ENCODE measurements around the gene CERS4.

CERS4 gene

DNA sequence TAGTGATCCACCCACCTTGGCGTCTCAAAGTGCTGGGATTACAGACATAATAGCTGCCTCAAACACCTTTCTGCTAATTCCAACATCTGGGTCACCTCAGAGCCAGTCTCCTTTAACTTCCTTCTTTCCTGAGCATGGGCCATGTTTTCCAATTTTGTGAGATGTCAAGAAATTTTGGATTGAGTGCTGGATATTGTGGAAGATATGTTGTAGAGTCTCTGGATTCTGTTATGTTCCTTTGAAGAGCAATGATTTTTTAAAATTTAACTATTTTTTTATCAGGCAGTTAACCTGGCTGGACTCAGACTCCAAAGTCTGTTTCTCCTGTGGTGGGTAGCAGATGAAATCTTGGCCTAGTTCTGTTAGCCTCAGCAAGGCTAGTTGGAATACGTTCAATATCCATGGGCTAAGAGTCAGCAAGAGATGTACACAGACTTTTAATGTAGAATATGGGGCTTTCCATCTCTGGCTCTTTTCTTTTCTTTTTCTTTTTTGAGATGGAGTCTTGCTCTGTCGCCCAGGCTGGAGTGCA, 22.0 kb downstream of the CERS4 start:
- H2AFZ ChIP-seq (ENCODE audit: low read depth, low read length, severe bottlenecking) = no peak overlapping the region
- no peak overlapping the region for H3K4me2 ChIP-seq (ENCODE audit: low read depth, low read length, poor library complexity, severe bottlenecking)
- no peaks in the 10 kb centered on the region for H3K36me3 ChIP-seq (ENCODE audit: low read length)
- no peak overlapping the region for H3K4me3 ChIP-seq (ENCODE audit: insufficient read depth, low read length, poor library complexity, severe bottlenecking)
- H3K9me2 ChIP-seq (replicated peaks; ENCODE audit: insufficient read depth, low read length) = no peaks in the 10 kb centered on the region
- no peaks in the 10 kb centered on the region for H3K9me3 ChIP-seq (ENCODE audit: insufficient read depth, low read length)
- H4K20me1 ChIP-seq (ENCODE audit: low read depth, low read length) = no peaks in the 10 kb centered on the region
- no peaks in the 10 kb centered on the region for H3F3A ChIP-seq (ENCODE audit: insufficient read depth)
- TF ChIP-seq, protein P1, sequence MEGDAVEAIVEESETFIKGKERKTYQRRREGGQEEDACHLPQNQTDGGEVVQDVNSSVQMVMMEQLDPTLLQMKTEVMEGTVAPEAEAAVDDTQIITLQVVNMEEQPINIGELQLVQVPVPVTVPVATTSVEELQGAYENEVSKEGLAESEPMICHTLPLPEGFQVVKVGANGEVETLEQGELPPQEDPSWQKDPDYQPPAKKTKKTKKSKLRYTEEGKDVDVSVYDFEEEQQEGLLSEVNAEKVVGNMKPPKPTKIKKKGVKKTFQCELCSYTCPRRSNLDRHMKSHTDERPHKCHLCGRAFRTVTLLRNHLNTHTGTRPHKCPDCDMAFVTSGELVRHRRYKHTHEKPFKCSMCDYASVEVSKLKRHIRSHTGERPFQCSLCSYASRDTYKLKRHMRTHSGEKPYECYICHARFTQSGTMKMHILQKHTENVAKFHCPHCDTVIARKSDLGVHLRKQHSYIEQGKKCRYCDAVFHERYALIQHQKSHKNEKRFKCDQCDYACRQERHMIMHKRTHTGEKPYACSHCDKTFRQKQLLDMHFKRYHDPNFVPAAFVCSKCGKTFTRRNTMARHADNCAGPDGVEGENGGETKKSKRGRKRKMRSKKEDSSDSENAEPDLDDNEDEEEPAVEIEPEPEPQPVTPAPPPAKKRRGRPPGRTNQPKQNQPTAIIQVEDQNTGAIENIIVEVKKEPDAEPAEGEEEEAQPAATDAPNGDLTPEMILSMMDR (IDR thresholded peaks at IDR 0.05; ENCODE audit: insufficient read depth, low read length, poor library complexity, severe bottlenecking) = no peak
- TF ChIP-seq EZH2phosphoT487 (conservative IDR thresholded peaks at IDR 0.05; ENCODE audit: low read length) = no peak
- no peak overlapping the region for H3K9ac ChIP-seq (ENCODE audit: low read length)
- H3K27ac ChIP-seq (ENCODE audit: low read depth, low read length) = no peak overlapping the region
- H3K27me3 ChIP-seq (ENCODE audit: low read length) = no peaks in the 10 kb centered on the region
- H3K79me2 ChIP-seq (ENCODE audit: insufficient read depth, low read length) = no peaks in the 10 kb centered on the region

DNA sequence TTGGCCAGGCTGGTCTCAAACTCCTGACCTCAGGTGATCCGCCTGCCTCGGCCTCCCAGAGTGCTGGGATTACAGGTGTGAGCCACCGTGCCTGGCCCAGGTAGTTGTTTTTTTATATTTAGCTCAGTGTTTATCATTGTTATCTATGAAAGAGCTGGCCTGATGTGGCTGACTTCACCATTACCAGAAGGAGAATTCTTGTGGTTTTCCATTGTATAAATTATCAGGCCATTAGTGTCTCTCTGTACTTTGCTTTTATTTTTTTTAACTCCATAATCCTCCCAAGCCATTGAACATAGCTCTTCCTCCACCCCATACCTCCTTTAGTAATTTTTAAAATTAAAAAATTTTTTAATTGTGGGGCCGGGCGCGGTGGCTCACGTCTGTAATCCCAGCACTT, 24.2 kb downstream of the CERS4 start:
- Histone ChIP-seq H3K4me2 (ENCODE audit: low read depth, low read length, poor library complexity, severe bottlenecking) (no peak overlapping the region), H3K9me3 (ENCODE audit: insufficient read depth, low read length) (no peaks in the 10 kb centered on the region), H4K20me1 (ENCODE audit: low read depth, low read length) (no peaks in the 10 kb centered on the region), H3K36me3 (ENCODE audit: low read length) (no peaks in the 10 kb centered on the region), H3F3A (ENCODE audit: insufficient read depth) (no peaks in the 10 kb centered on the region), H3K27ac (ENCODE audit: low read depth, low read length) (no peak overlapping the region), H3K9ac (ENCODE audit: low read length) (no peak overlapping the region), H3K27me3 (ENCODE audit: low read length) (no peaks in the 10 kb centered on the region), H3K79me2 (ENCODE audit: insufficient read depth, low read length) (no peaks in the 10 kb centered on the region), H2AFZ (ENCODE audit: low read depth, low read length, severe bottlenecking) (no peak overlapping the region), H3K9me2 (replicated peaks; ENCODE audit: insufficient read depth, low read length) (no peaks in the 10 kb centered on the region), H3K4me3 (ENCODE audit: insufficient read depth, low read length, poor library complexity, severe bottlenecking) (no peak overlapping the region)
- no peak for TF ChIP-seq EZH2phosphoT487 (conservative IDR thresholded peaks at IDR 0.05; ENCODE audit: low read length)
- TF ChIP-seq, protein P1 (IDR thresholded peaks at IDR 0.05; ENCODE audit: insufficient read depth, low read length, poor library complexity, severe bottlenecking) = no peak

DNA sequence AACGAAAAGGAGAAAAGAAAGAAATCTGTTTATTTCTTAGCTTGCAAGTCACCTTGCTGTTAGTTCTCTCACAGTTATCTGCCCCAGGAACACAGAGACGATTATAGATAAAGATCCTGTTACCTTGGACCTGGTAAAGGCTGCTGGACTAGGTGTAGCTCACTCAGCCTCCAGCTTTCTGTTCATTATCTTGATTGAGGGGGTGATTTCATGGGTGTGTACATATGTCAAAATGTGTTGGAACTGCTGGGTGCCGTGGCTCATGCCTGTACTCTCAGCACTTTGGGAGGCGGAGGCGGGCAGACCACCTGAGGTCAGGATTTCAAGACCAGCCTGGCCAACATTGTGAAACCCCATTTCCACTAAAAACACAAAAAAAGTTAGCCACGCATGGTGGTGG, 27.9 kb downstream of the CERS4 start:
- Histone ChIP-seq H3K79me2 (ENCODE audit: insufficient read depth, low read length) (no peaks in the 10 kb centered on the region), H3K9me2 (replicated peaks; ENCODE audit: insufficient read depth, low read length) (no peaks in the 10 kb centered on the region), H3K9me3 (ENCODE audit: insufficient read depth, low read length) (no peaks in the 10 kb centered on the region), H4K20me1 (ENCODE audit: low read depth, low read length) (no peaks in the 10 kb centered on the region), H3K4me2 (ENCODE audit: low read depth, low read length, poor library complexity, severe bottlenecking) (no peak overlapping the region), H3K27ac (ENCODE audit: low read depth, low read length) (no peak overlapping the region), H3K4me3 (ENCODE audit: insufficient read depth, low read length, poor library complexity, severe bottlenecking) (no peak overlapping the region), H3K27me3 (ENCODE audit: low read length) (no peaks in the 10 kb centered on the region), H2AFZ (ENCODE audit: low read depth, low read length, severe bottlenecking) (no peak overlapping the region), H3K9ac (ENCODE audit: low read length) (no peak overlapping the region), H3F3A (ENCODE audit: insufficient read depth) (no peaks in the 10 kb centered on the region), H3K36me3 (ENCODE audit: low read length) (no peaks in the 10 kb centered on the region)
- TF ChIP-seq, protein P1 (IDR thresholded peaks at IDR 0.05; ENCODE audit: insufficient read depth, low read length, poor library complexity, severe bottlenecking) = no peak
- no peak for TF ChIP-seq EZH2phosphoT487 (conservative IDR thresholded peaks at IDR 0.05; ENCODE audit: low read length)

Data from SU-DHL-6 (cell line).